RWPE2 (cell line): ENCODE results near the gene SMC4.

Experiments used
- ATAC-seq: fragments of 200-7000 bp; cut with Tn5 transposase; 3 replicates; pipeline ENCODE4 v1.9.1; 2021; ENCODE audit warnings: low read depth
- DNase-seq: peaks from one replicate; pipeline ENCODE4 v3.0.0-alpha.2; 2020; ENCODE audit warnings: low spot score
- H3K27ac ChIP-seq: fragments of 450-650 bp; 2 replicates; pipeline ENCODE4 v1.5.1; 2017; ENCODE audit warnings: mild to moderate bottlenecking; ENCODE audit not compliant: poor library complexity, severe bottlenecking
- H3K27me3 ChIP-seq: fragments of 250-450 bp; sonication (Bioruptor Pico); 2 replicates; pipeline ENCODE4 v1.5.1; 2021; ENCODE audit warnings: mild to moderate bottlenecking, moderate library complexity; ENCODE audit not compliant: insufficient read depth, poor library complexity, severe bottlenecking
- H3K36me3 ChIP-seq: fragments of 250-450 bp; sonication (Bioruptor Pico); 2 replicates; pipeline ENCODE4 v1.5.1; 2020; ENCODE audit warnings: low read depth, mild to moderate bottlenecking, moderate library complexity
- H3K4me1 ChIP-seq: fragments of 250-450 bp; sonication (Bioruptor Pico); 2 replicates; pipeline ENCODE4 v1.5.1; 2021; ENCODE audit warnings: mild to moderate bottlenecking, moderate library complexity; ENCODE audit not compliant: insufficient read depth, poor library complexity, severe bottlenecking
- H3K4me3 ChIP-seq: fragments of 250-450 bp; sonication (Bioruptor Pico); 2 replicates; pipeline ENCODE4 v1.5.1; 2021; ENCODE audit warnings: mild to moderate bottlenecking, moderate library complexity; ENCODE audit not compliant: severe bottlenecking
- H3K9me3 ChIP-seq: fragments of 250-450 bp; sonication (Bioruptor Pico); 2 replicates; pipeline ENCODE4 v1.5.1; 2021; ENCODE audit warnings: mild to moderate bottlenecking, moderate library complexity; ENCODE audit not compliant: severe bottlenecking
- TF ChIP-seq, protein P1 (sequence below): fragments of 450-650 bp; IDR thresholded peaks from one replicate; pipeline ENCODE4 v1.5.1; 2017; ENCODE audit warnings: mild to moderate bottlenecking, moderate library complexity; ENCODE audit not compliant: poor library complexity, severe bottlenecking

Gene SMC4

GRCh38 chr3:160384639-160385318 lies 14.7 kb upstream of the SMC4 start:
- Histone ChIP-seq H3K9me3 (no peaks in the 10 kb centered on the region), H3K27me3 (no peaks in the 10 kb centered on the region), H3K36me3 (peaks cover 9% of the 10 kb centered on the region; the same call in 1 of the 2 replicates), H3K4me1 (no peaks in the 10 kb centered on the region), H3K4me3 (no peak overlapping the region), H3K27ac (no peak overlapping the region)
- ATAC-seq = no peak
- TF ChIP-seq, protein P1, sequence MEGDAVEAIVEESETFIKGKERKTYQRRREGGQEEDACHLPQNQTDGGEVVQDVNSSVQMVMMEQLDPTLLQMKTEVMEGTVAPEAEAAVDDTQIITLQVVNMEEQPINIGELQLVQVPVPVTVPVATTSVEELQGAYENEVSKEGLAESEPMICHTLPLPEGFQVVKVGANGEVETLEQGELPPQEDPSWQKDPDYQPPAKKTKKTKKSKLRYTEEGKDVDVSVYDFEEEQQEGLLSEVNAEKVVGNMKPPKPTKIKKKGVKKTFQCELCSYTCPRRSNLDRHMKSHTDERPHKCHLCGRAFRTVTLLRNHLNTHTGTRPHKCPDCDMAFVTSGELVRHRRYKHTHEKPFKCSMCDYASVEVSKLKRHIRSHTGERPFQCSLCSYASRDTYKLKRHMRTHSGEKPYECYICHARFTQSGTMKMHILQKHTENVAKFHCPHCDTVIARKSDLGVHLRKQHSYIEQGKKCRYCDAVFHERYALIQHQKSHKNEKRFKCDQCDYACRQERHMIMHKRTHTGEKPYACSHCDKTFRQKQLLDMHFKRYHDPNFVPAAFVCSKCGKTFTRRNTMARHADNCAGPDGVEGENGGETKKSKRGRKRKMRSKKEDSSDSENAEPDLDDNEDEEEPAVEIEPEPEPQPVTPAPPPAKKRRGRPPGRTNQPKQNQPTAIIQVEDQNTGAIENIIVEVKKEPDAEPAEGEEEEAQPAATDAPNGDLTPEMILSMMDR = no peak
- DNase-seq = no peak

DNA sequence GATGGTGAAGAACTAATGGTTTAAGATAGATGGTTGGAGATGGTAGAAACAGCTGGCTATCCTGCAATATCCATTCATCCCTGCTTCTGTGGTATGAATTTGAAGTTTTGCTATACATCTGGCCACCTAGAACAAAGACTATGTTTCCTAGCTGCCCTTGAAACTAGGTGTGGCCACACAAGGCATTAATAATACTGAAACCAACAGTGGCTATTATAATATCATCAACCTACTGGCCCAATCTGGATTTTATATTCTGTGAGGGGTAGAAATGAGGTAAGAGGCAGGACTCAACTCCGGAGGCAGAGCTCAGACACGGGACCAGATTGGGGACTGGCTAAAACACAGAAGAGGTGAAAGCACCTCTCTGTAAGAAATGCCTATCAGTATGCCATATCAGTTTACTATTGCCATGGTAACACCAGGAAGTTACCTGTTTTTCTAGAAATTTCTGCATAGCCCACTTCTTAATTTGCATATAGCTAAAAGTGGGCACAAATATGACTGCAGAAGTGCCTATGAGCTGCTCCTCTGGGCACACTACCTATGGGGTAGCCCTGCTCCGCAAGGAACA lies 8.8 kb upstream of the SMC4 start:
- Histone ChIP-seq H3K27me3 (no peaks in the 10 kb centered on the region), H3K9me3 (no peaks in the 10 kb centered on the region), H3K36me3 (no peaks in the 10 kb centered on the region), H3K27ac (no peak overlapping the region), H3K4me3 (no peak overlapping the region), H3K4me1 (no peaks in the 10 kb centered on the region)
- DNase-seq (no peak), ATAC-seq (no peak)
- TF ChIP-seq, protein P1 = no peak

DNA sequence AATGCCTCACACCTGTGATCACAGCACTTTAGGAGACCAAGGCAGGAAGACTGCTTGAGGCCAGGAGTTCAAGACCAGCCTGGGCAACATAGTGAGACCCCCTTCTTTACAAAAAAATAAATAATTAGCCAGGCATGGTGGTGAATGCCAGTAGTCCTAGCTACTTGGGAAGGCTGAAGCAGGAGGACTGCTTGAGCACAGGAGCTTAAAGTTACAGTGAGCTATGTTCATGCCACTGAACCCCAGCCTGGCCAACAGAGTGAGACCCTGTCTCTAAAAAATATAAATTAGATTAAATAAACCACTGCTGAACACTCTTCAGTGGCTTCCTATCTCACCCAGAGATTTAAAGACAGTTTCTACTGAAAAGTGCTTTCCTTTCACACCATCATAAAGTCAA lies 6.7 kb upstream of the SMC4 start:
- Histone ChIP-seq H3K4me3 (no peak overlapping the region), H3K27me3 (no peaks in the 10 kb centered on the region), H3K4me1 (peaks cover 2% of the 10 kb centered on the region), H3K36me3 (no peaks in the 10 kb centered on the region), H3K9me3 (no peaks in the 10 kb centered on the region), H3K27ac (no peak overlapping the region)
- no peak for DNase-seq
- no peak for ATAC-seq
- TF ChIP-seq, protein P1 = no peak

- Histone ChIP-seq H3K36me3 (no peaks in the 10 kb centered on the region), H3K27me3 (no peaks in the 10 kb centered on the region), H3K4me3 (no peak overlapping the region), H3K27ac (no peak overlapping the region), H3K4me1 (peaks cover 5% of the 10 kb centered on the region), H3K9me3 (no peaks in the 10 kb centered on the region)
- TF ChIP-seq, protein P1 = no peak
- no peak for ATAC-seq
- no peak for DNase-seq
Measured at GRCh38 chr3:160393346-160394008, 6.0 kb upstream of the SMC4 start.

DNA sequence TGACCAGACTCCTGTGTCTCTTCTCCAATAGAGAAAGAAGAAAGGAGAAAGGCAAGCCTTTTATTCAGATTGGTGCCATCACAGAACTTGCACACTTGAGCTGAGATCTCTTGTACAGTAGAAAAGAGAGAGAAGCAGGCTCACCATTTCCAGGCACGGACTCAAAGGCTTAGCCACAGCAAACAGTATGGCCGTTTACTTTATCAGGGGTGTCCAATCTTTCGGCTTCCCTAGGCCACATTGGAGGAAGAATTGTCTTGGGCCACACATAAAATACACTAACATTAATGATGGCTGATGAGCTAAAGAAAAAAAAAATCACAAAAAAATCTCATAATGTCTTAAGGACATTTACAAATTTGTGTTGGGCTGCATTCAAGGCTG lies 5.4 kb upstream of the SMC4 start:
- no peaks in the 10 kb centered on the region for H3K36me3 ChIP-seq
- TF ChIP-seq, protein P1 = no peak
- H3K9me3 ChIP-seq = no peaks in the 10 kb centered on the region
- H3K4me3 ChIP-seq = no peak overlapping the region
- DNase-seq = no peak
- no peak overlapping the region for H3K27ac ChIP-seq
- H3K27me3 ChIP-seq = no peaks in the 10 kb centered on the region
- no peak for ATAC-seq
- peaks cover 5% of the 10 kb centered on the region for H3K4me1 ChIP-seq
